ENCODE data around the gene BGLAP.

Gene BGLAP

GRCh38 chr1:156253634-156254033 is 11.7 kb downstream of the BGLAP start:
- no peak for TF ChIP-seq CTCF (IDR thresholded peaks at IDR 0.05; ENCODE audit: low read depth, low read length, missing control alignments)
- DNase-seq (ENCODE audit: low read depth): no peak
- H3K4me3 ChIP-seq (ENCODE audit: low read depth, low read length): no peak overlapping the region

DNA sequence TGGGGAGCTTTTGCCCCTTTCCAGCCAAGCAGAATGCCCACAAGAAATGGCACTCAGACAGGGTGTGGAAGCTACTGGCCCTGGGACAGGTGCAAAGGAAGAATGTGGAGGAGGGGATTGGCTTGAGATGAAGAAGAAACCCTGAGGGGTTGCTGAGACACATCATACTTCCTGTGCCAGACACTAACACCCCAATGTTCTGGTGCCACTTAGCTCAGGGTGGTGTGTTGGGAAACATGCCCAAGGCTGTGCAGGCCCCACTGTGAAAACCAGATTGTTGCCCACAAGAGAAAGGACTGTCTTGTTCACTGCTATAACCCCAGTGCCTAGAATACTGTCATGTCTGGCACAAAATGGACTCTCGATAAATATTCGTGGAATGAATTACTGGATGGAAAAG is 15.7 kb downstream of the BGLAP start:
- H3K4me3 ChIP-seq (ENCODE audit: low read depth, low read length): no peak overlapping the region
- no peak for DNase-seq (ENCODE audit: low read depth)
- TF ChIP-seq CTCF (IDR thresholded peaks at IDR 0.05; ENCODE audit: low read depth, low read length, missing control alignments): no peak

- H3K4me3 ChIP-seq (ENCODE audit: low read depth, low read length): no peak overlapping the region
- no peak for TF ChIP-seq CTCF (IDR thresholded peaks at IDR 0.05; ENCODE audit: low read depth, low read length, missing control alignments)
- DNase-seq (ENCODE audit: low read depth): no peak
Observed at GRCh38 chr1:156258859-156259258, 16.9 kb downstream of the BGLAP start.

GRCh38 chr1:156259805-156260204 is 17.8 kb downstream of the BGLAP start:
- DNase-seq (ENCODE audit: low read depth): no peak
- H3K4me3 ChIP-seq (ENCODE audit: low read depth, low read length): no peak overlapping the region
- no peak for TF ChIP-seq CTCF (IDR thresholded peaks at IDR 0.05; ENCODE audit: low read depth, low read length, missing control alignments)

- no peak for TF ChIP-seq CTCF (IDR thresholded peaks at IDR 0.05; ENCODE audit: low read depth, low read length, missing control alignments)
- H3K4me3 ChIP-seq (ENCODE audit: low read depth, low read length): no peak overlapping the region
- no peak for DNase-seq (ENCODE audit: low read depth)
Observed at GRCh38 chr1:156260896-156261295, 18.9 kb downstream of the BGLAP start.

DNA sequence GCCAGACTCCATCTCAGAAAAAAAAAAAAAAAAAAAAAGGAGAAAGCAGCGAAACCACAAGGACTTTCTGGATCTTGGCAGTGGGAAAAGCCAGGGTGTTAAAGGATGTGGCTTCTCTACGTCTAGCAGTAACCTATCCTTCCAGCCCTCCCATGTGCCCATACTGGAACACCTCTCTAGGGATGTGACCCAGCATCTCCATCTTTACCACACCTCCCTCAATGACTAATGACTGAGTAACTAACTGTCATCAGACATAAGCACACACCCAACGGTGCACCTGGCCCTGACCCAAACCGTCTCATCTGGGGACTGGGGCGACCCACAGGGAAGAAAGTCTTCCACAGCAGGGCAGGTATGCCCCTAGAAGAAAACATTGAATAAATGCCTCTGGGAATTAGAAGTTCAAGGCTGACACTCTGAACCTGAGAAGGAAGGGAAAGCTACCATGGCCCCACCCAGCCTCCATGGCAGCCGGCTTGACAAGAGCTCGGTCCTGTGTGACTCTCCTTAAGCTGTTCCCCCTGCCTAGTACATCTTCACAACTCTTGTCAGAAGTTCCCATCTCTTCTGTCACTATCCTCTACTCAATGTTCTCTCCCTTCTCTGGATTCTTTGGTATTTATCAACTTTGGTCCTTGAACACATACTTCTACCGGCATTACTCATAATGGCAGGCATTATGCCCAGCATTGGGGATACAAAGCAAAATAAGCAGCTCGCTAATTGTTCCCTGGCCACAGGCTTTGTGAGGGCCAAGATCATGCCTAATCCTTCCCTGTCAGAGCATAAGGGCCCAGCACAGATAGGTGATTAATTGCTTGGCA is 20.7 kb downstream of the BGLAP start:
- TF ChIP-seq CTCF (IDR thresholded peaks at IDR 0.05; ENCODE audit: low read depth, low read length, missing control alignments): no peak
- H3K4me3 ChIP-seq (ENCODE audit: low read depth, low read length): no peak overlapping the region
- no peak for DNase-seq (ENCODE audit: low read depth)

DNA sequence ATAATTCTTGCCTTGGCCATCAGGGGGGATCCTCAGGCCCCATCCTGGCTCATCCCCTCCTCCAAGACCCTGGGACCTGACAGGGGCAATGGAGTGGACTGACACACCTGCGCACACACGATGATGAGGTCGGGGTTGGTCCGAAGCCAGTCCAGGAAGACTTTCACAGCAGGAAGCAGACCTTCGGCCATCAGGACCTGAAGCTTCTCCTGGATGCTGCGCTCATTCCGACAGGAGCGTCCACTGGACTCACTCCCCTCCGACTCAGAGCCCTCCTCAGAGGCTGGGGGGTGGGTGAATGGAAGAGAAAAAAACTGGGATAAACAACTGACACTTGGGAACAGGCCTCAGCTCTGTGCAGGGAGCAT is 21.3 kb downstream of the BGLAP start:
- no peak for DNase-seq (ENCODE audit: low read depth)
- no peak overlapping the region for H3K4me3 ChIP-seq (ENCODE audit: low read depth, low read length)
- no peak for TF ChIP-seq CTCF (IDR thresholded peaks at IDR 0.05; ENCODE audit: low read depth, low read length, missing control alignments)

Data from GM12864 (cell line).